Measurements from ENCODE around the gene OR4D1. TPM values are rescaled to one million over a fixed set of nuclear protein-coding genes. Genes with fewer than 3 reads are reported as not detected.
A peak's percentile ranks its signal among the peaks of the same experiment; 100 is the strongest.

The OR4D1 gene
- total and polyA plus RNA-seq, 2 of the 13 experiments (the other 11 are each of a cell fraction or from before 2014, with no cell fraction given) = not detected

DNA sequence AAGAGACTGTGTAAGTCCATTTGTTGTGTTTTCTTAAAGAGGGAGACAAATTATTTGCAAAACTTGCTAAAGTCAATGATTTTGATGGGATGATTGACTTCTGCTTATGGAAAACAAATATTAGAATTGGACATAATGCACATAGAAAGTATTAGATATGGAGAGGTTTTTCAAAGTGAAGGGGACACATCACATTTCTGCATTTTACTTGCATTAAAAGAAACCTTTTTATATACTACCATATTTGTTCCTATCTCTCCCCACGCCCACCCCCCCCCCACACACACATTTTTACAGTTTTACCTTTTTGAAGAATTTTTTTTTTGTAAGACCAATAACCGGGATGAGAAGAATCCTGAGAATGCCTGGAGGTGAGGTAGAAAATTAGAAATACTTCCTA is 10.0 kb downstream of the OR4D1 start:
- peaks cover 10 to 50% of the 10 kb centered on the region in 2 experiments for H3K27me3 ChIP-seq (ENCODE audit: control insufficient read depth in 1 of 2, insufficient read depth in 2 of 2, low read length in 2 of 2)
- intact Hi-C loops (cut with micrococcal nuclease; ENCODE audit: unreplicated experiment) = no loop called here
- DNase-seq (ENCODE audit: low spot score) = no peak
- TF ChIP-seq ZNF205 (CRISPR knock-in tag; IDR thresholded peaks at IDR 0.05) (no peak), CENPT (CRISPR knock-in tag; IDR thresholded peaks at IDR 0.05; ENCODE audit: low read depth) (no peak), ZNF382 (CRISPR knock-in tag; IDR thresholded peaks at IDR 0.05; ENCODE audit: borderline replicate concordance) (no peak), ZNF335 (CRISPR knock-in tag; IDR thresholded peaks at IDR 0.05) (no peak), HOXA5 (CRISPR knock-in tag; IDR thresholded peaks at IDR 0.05) (no peak), ZSCAN30 (CRISPR knock-in tag; IDR thresholded peaks at IDR 0.05) (no peak), RERE (CRISPR knock-in tag; IDR thresholded peaks at IDR 0.05; ENCODE audit: low read depth) (no peak), PCBP1 (IDR thresholded peaks at IDR 0.05; ENCODE audit: borderline replicate concordance, low read depth, low read length) (0 out of 2 replicates have a peak, but pooled peaks have one; percentile 73), STAT5B (CRISPR knock-in tag; IDR thresholded peaks at IDR 0.05) (no peak), ARID2 (CRISPR knock-in tag; IDR thresholded peaks at IDR 0.05; ENCODE audit: borderline replicate concordance) (no peak), KLF13 (CRISPR knock-in tag; IDR thresholded peaks at IDR 0.05) (no peak), ZBTB7B (CRISPR knock-in tag; IDR thresholded peaks at IDR 0.05) (no peak), HNRNPK (IDR thresholded peaks at IDR 0.05; ENCODE audit: low read depth, low read length, poor library complexity, severe bottlenecking) (peak; percentile 89), ZFP82 (CRISPR knock-in tag; IDR thresholded peaks at IDR 0.05; ENCODE audit: borderline replicate concordance) (no peak), SKIL (CRISPR knock-in tag; IDR thresholded peaks at IDR 0.05; ENCODE audit: borderline replicate concordance) (no peak)
- ChIA-PET CTCF (ENCODE audit: low intra/inter-chr PET ratio, low total read pairs) (no interaction called here), POLR2A (no interaction called here)
- no peak for ATAC-seq
- H3K36me3 ChIP-seq (replicated peaks in 1 of 2; ENCODE audit: control insufficient read depth in 1 of 2, insufficient read depth in 2 of 2, low read length in 2 of 2) = no peaks in the 10 kb centered on the region
- no peak overlapping the region for H3K9ac ChIP-seq (ENCODE audit: insufficient read depth, low read depth, low read length)
- no peaks in the 10 kb centered on the region for H4K20me1 ChIP-seq (ENCODE audit: insufficient read depth, low read length)
- H3K4me2 ChIP-seq (ENCODE audit: low read depth, low read length) = no peak overlapping the region
- H3K4me1 ChIP-seq (ENCODE audit: insufficient read depth, low read length) = peaks cover 11% of the 10 kb centered on the region; the same call in 1 of the 2 replicates
- H2AFZ ChIP-seq (ENCODE audit: low read length) = no peak overlapping the region
- no peak overlapping the region for H3K4me3 ChIP-seq (replicated peaks in 1 of 3; ENCODE audit: insufficient read depth in 1 of 3, low read depth in 2 of 3, low read length in 3 of 3)
- no peak for FAIRE-seq
- H3K79me2 ChIP-seq (ENCODE audit: insufficient read depth, low read length) = no peaks in the 10 kb centered on the region
- 2% methylated on average over 2 of the region's 2 CpGs for WGBS (ENCODE audit: low lambda C conversion rate)
- BruUV-seq (replicated peaks) = no TSS peak
- H3K9me3 ChIP-seq (ENCODE audit: low read length) = no peaks in the 10 kb centered on the region
- in situ Hi-C loops (cut with HindIII; ENCODE audit: extremely low pct_ligation_motif_present, low pct_unique_long_range_greater_than_20kb) = no loop called here
- H3K27ac ChIP-seq (ENCODE audit: extremely low read length, insufficient read depth, low read length) = no peak overlapping the region

Data from HepG2 (cell line).